GM12874 (cell line): ENCODE measurements around the gene SWI5.

Experiments
- TF ChIP-seq, protein P1 (sequence below): IDR thresholded peaks from 2 replicates; pipeline ENCODE4 v1.5.1; 2011; ENCODE audit warnings: low read depth, mild to moderate bottlenecking, control low read depth, low read length, moderate library complexity; ENCODE audit not compliant: insufficient read depth

Gene SWI5

DNA sequence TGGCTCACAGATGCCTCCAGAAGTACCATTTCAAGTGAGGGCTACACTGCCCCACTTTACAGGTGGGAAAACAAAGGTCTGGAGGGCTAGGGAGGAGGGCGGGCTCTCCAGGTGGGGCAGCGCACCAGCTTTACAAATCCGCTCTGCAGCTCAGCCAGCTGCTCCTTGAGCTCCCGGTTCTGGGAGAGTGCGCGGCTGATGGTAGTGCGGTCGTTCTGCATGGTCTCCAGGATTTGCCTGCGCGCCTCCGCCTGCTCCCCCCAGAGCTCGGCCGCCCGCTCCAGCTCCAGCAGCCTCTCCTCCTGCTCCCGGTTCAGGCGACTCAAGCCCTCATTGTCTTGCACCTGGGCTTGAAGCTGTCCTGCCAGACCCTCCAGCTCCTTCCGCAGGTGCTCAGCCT lies 15.7 kb upstream of the SWI5 start:
- TF ChIP-seq, protein P1, sequence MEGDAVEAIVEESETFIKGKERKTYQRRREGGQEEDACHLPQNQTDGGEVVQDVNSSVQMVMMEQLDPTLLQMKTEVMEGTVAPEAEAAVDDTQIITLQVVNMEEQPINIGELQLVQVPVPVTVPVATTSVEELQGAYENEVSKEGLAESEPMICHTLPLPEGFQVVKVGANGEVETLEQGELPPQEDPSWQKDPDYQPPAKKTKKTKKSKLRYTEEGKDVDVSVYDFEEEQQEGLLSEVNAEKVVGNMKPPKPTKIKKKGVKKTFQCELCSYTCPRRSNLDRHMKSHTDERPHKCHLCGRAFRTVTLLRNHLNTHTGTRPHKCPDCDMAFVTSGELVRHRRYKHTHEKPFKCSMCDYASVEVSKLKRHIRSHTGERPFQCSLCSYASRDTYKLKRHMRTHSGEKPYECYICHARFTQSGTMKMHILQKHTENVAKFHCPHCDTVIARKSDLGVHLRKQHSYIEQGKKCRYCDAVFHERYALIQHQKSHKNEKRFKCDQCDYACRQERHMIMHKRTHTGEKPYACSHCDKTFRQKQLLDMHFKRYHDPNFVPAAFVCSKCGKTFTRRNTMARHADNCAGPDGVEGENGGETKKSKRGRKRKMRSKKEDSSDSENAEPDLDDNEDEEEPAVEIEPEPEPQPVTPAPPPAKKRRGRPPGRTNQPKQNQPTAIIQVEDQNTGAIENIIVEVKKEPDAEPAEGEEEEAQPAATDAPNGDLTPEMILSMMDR, result no peak

GRCh38 chr9:128262687-128263086 lies 13.4 kb upstream of the SWI5 start:
- TF ChIP-seq, protein P1, result no peak

- TF ChIP-seq, protein P1, result no peak
These were observed 10.7 kb upstream of the SWI5 start for GRCh38 chr9:128265348-128265847.

GRCh38 chr9:128266868-128267590 lies 9.0 kb upstream of the SWI5 start:
- TF ChIP-seq, protein P1, result no peak

- TF ChIP-seq, protein P1, result no peak
These were observed 5.0 kb upstream of the SWI5 start for GRCh38 chr9:128271112-128271511.

DNA sequence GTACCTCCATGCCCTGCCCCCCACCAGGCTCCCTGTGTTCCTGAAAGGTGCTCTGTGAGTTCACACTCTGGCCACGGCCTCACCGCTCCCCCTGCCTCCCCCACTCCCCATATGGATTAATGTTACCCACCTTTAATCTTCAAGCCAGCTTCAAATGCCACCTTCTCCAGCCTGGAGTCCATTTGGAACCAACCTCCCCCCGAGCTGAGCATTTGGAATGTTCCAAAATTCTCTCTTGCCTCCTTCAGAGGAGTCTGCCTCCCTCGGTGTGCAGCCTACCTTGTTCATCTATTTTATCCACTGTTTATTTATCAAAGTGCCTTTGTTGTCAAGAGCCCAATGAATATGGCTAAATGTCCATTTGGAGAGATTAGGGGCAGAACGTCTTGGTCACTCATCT lies 4.6 kb upstream of the SWI5 start:
- TF ChIP-seq, protein P1, result no peak

DNA sequence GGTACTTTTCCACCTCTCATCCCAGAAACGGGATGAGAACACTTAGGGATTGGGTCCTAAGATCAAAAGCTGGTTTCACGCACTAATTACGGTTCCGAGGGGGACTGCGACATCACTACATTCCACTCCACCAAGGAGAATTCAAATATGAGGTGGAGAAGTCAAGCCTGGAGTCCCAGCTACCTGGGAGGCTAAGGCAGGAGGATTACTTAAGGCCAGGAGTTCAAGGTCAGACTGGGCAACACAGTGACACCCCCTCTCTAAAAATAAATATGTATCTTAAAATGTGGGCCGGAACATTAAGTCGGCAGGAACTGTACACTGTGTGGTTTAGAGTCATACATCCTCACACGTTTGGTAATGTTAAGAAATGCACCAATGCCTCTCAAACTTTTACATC lies 1.8 kb upstream of the SWI5 start:
- TF ChIP-seq, protein P1, result no peak
